ENCODE measurements around the gene ARHGEF7.

Gene ARHGEF7

DNA sequence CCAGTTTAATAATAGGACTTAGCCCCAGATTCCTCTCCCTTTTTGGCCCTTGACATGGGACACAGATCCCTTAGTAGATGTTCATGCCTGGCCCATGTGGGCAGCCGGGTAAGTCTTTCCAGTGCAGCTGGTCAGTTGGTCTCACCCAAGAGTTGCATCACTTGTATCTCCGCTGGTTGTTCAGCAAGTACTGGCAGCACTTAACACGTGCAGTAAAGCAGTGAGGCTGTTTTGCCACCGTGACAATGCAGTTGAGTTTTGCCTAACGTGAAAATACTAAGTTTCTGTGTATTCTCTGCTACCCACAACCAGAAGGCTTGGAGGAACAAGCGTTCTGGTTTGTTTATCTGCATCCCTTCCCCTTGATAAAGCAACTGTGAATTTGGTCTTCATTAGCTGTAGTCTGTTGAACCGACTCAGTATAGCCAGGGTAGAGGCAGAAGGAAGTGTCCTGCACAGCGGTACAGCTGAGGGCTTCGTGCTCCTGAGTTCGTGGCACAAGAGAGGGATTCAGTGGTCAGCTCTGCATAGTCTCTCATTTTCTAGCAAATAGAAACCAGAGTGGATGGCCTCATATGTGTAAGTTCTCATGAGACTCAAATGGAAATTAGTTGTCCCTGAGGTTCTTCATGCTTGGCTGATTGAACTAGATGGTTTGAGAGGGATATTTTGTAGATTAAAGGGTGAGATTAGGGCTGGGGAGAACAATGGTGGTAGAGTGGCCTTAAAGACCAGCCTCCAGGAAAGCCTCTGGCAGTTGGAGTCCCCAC is 50.3 kb downstream of the ARHGEF7 start:
- no peak overlapping the region for H3K27ac ChIP-seq
- DNase-seq (ENCODE audit: low read depth, low spot score), result no peak

DNA sequence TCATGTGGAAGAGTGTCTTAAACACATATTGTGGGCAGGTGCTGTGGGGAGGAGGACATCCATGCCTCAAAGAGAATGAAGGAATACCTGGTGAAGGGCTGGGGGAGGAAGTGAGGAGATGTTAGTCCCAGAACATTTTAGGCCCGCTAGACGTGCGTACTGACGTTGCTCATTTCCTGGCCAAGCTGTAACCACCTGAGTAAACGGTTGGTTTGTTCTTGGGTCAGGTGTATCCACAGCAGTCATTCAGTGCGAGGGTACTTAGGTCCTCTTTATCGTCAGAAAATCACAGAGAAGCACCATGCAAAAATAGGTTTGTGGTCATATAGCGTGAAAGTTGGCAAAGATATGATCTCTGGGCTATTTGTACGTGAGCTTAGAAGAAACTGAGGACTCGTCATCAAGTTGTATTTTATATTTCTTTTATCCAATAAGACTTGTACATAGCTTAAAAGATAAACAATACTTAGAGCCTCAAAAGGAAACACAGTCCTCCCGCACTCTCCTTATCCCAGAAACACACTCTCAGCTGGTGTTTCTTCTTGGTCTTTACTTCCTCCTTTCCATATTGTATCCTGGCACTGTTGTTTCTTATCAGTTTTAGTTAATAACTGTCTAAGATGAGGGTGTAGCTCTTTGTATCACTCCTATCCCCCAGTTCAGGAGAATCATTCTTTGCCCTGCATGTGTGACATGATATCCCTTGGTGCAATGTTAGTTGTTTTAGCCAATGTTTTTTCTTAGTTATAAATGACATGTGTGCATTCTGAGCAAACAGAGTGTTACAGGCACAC is 52.0 kb downstream of the ARHGEF7 start:
- no peak overlapping the region for H3K27ac ChIP-seq
- no peak for DNase-seq (ENCODE audit: low read depth, low spot score)

DNA sequence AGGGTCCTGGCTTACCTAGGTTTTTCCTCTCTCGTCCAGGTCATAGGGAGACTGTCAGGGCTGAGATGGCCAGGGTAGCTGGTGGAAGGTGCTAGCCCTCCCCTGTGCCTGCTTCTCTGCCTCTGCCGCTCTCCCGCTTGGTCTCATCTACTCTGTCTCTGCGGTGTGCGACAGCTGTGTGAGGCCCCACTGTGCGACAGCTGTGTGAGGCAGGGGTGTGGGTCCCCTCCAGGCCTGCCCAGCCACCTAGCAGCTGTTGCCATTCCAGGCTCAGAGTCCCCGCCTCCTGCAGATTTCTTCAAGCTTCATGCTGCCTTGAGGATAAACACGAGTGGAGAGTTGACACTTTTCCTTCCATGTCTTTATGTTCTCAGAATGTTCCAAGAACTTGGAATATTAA is 53.0 kb downstream of the ARHGEF7 start:
- no peak overlapping the region for H3K27ac ChIP-seq
- DNase-seq (ENCODE audit: low read depth, low spot score), result no peak

DNA sequence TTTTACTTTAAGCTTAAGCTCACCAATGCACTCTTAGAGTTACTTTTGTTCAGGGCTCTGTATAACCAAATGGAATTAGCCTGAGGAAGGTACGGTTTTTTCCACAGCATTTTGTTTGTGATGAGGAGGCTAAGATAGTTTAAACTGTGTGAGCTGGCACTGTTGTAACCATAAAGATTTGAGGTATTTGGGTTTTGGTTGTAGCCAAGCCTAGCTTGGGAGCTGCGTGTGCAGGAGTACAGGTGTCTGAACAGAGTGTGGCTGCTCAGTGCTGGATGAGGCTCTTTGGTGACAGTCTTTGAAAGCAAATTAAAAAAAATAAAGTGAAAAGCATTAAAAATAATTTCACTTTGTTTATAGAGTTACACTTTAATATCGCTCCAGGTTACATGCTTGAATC is 56.0 kb downstream of the ARHGEF7 start:
- no peak overlapping the region for H3K27ac ChIP-seq
- no peak for DNase-seq (ENCODE audit: low read depth, low spot score)

DNA sequence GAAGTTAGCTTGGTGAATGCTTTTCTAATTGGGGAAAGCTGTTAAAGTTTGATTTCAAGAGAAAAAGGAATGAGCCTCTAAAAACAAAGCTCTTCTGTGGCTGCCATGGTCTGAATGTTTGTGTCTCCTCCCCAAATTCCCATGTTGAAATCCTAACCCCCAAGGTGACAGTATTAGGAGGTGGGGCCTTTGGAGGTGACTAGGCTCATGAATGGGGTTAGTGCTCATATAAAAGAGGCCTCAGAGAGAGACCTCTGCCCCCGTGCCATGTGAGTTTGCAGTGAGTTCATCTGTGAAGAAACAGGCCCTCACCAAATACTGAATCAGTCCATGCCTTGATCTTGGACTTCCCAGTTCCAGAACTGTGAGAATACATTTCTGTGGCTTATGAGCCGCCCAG is 56.5 kb downstream of the ARHGEF7 start:
- no peak for DNase-seq (ENCODE audit: low read depth, low spot score)
- H3K27ac ChIP-seq, result no peak overlapping the region

DNA sequence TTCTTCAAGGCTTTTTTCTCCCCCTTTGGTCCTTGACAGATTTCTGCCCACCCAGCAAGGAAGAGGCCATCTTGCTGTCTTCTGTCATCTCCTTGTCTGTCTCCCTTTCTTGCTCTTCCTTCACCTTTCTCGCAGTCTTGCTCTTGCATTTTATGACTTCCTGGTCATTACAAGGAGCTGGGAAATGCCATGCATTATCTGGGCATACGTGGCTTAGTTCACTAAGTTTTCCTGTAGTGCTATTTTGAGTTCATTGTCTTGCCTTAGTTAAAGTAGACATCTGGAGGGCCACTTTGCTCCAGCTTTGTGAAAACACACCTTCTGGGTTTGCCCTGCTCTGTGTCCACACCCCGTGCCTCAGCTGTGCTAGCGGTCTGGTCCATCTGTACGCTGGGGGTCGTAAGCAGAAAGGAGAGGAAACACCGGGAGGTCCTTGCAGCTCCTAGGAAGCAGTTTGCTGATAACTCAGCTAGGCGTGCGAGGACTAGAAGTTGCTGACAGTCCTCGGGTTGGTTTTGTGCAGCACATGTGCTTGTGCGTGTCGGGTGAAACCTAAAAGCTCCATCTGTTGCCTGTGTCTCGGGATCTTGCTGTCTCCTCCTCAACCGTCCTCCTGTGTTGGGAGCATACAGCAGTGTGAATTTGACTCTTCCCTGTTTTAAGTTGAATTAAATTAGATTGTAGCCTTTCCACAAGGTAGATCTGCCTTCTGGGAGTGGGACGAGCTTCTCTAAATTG is 59.4 kb downstream of the ARHGEF7 start:
- no peak overlapping the region for H3K27ac ChIP-seq
- DNase-seq (ENCODE audit: low read depth, low spot score), result no peak

DNA sequence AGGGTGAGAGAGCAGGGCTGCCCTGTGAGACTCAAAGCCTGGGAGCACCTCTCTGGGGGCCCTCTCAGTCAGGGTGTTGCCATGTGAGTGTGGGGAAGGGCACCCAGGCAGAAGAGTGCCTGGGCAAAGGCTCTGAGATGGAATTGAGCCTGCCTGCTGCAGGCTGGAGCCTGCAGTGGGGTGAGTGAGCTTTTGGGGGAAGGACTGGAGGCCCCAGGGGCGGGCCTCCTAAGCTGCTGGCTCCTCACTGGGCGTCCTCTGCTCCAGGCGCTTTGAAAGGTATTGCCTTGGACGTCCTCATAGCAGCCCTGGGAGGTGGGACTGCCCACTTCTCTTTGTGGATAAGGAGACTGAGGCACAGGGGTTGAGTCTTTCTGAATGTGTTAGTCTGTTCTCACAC is 60.3 kb downstream of the ARHGEF7 start:
- no peak for DNase-seq (ENCODE audit: low read depth, low spot score)
- no peak overlapping the region for H3K27ac ChIP-seq

DNA sequence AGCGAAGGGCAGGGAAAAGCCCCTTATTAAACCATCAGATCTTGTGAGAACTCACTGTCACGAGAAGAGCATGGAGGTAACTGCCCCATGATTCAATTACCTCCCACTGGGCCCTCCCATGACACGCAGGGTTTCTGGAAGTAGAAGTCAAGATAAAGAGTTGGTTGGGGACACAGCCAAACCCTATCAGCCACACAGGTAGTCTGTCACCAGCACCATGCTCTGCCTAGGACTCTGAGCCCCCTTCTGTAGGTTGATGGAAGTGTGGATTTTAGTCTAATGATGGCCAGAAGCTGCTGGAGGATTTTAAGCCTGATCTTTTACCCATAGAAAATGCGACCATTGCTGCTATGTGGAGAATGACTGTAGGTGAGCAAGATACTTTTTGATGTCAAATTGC is 60.8 kb downstream of the ARHGEF7 start:
- no peak for DNase-seq (ENCODE audit: low read depth, low spot score)

DNA sequence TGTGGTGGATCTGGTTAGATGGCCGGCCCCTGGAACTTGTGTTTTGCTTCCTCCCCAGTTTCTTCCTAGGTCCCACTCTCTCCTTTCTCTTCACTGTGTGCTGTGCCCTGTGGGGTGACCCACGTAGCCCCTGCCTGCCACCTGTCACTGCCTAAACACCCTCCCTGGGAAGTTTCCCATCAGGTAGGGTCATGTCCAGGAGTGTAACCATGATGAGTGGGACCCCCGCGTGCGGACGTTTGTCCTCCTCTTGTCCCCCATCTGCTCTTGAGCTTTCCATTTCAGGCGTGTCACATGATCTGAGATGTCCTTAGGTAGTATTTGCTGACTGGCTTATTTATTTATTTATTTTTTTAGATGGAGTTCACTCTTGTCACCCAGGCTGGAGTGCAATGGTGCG is 61.3 kb downstream of the ARHGEF7 start:
- H3K27ac ChIP-seq, result peak overlapping the region; percentile 69

More for the DNA sequence above, 60.8 kb downstream of the ARHGEF7 start:
- H3K27ac ChIP-seq, result peak overlapping the region; percentile 69

DNA sequence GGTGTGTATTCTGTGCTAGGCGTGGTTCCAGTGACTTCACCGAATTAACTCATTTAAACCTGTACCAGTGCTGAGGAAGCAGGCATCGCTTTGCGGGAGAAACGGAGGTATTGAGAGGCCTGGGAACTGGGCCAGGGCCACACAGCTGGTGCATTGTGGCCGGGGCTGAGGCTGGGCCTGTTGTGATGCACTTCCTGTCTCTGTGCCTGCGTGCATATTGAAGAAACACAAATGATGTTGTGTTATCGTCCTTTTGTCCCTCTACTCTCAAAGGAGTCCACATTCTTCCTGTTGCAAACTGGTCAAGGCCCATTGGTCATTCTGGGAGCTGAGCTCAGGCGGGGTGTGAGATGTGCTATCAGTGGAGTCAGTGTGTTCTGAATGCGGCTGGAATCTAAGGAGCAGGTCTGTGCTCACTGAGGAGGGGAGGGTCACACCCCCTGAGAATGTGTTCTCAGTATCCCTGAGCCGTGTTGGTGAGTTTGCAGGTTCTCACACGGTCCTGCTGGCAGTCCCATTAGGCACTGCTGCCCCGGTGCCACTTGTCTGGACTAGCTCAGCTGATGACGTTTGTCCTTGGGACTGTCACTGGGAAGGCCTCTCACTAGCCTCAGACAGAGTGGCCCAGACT is 62.1 kb downstream of the ARHGEF7 start:
- H3K27ac ChIP-seq, result peak overlapping the region; percentile 69
- peak; percentile 27 for DNase-seq (ENCODE audit: low read depth, low spot score)

More for the DNA sequence above, 61.3 kb downstream of the ARHGEF7 start:
- no peak for DNase-seq (ENCODE audit: low read depth, low spot score)

DNA sequence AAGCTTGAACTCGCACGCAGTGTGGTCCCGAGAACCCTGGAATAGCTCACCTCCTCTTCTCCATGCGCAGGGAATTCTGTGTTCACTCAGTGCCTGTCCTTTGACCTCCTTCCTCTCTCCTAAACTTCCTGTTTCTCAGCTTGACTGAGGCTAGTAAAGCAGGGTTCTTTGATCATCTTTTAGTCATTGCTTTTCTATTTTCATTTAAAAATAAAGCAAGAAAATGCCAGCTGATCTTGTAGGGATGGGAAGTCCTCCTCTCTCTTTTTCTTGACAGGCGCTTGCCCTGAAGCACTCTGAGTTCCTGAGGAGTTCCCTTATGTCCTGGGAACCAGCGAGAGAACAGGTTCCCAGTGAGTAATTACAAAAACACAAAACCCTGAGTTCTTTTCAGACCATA is 62.8 kb downstream of the ARHGEF7 start:
- H3K27ac ChIP-seq, result peak overlapping the region; percentile 69

DNA sequence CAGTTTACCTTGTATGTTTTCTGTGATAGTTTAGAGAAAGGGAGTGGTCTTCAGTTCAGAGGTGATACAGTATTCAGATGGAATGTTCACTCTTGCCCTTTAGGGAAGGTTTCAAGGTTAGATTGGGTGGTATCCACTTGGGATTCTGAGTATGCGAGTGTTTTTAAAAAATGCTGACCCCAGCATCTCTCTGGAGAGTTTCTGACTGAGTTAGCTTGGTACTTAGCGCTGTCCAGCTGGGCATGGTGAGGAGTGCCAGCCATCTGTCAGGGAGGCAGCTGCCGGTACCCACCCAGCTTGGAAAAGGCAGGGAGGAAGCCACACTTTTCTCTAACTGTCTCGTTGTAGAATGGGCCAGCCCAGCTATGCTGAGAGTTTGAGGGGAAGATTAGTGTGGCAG is 63.3 kb downstream of the ARHGEF7 start:
- H3K27ac ChIP-seq, result peak overlapping the region; percentile 69
- no peak for DNase-seq (ENCODE audit: low read depth, low spot score)

More for the DNA sequence above, 62.8 kb downstream of the ARHGEF7 start:
- DNase-seq (ENCODE audit: low read depth, low spot score), result peak; percentile 45

DNA sequence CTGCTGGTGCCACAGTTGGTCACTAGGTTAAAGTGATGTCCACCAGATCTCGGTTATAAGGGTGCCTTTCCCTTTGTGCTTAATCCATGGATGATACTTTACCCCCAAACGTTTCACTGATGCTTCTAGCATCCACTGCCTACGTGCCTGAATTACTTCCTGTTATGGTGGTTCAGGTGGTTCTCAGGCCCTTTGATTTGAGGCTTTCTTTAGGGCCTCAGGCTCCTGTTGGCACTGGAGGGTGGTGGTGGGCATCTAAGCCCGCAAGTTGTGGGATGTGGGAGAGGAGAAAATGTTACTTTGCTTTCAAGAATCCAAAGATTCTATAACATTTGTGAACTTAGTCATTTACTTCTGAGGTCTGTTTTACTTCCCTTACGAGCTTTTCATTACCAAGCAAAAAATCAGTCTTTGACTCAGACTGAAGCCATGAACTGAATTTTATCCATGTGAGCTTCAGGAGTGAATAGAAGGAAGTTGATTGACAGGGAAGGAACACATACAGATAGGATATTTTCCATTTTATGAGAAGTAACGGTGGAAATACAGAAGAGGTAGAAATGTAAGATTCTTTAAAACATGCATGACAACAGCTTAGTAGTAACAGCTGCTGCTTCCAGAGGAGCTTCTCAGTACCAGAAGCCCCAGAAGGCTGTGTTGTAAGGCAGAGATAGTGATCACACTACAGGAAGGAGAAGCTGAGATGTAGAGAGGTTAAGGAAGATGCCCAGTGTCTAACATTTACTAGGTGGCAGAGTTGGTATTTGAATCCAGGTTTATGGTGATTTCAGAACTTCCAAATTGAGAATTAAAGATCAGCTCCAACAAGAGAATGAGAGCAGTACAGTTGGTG is 65.0 kb downstream of the ARHGEF7 start:
- H3K27ac ChIP-seq, result no peak overlapping the region
- no peak for DNase-seq (ENCODE audit: low read depth, low spot score)

DNA sequence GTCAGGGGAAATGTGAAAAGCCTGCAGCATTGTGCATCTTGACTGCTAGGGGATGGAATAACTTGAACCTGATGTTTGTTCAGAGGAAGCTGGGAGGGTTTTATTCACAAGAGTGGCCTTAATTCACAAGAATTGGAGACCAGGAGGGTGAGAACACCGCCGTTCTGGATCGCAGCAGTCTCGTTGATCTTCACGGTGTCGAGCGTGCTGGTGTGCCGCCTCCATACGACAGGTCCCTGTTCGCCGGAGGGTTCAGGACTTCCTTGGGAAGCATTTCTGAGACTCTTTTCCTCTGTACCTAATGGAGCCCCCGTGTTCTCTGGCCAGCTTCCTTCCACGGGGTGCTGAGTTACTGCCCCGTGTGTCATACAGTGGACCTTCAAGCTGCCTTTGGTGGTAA is 66.9 kb downstream of the ARHGEF7 start:
- no peak for DNase-seq (ENCODE audit: low read depth, low spot score)
- H3K27ac ChIP-seq, result no peak overlapping the region

DNA sequence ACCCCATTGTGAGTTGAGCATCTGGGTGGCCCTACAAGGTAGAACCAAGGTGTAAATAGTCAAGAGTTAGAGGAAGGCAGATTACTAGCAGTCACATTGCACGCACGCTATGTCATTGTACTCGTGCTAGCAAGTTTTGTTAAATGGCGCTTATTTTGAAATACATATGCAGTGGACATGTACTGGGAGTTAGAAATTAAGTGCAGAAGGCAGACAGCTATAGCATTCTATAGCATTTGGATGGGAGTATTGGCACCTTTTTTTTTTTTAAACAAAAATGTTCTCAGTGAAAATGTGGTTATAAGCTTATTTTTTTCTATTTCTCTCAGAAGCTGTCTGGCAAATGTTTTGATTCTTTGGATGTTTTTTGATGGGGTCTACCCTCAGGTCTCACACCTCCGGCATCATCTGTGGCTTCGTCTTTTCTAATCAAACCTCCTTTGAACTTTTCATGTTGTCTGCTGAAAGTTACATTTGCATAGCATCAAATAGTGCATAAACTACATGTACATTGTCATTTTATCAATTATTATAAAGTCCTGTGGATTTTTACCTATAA is 68.1 kb downstream of the ARHGEF7 start:
- no peak for DNase-seq (ENCODE audit: low read depth, low spot score)
- no peak overlapping the region for H3K27ac ChIP-seq

DNA sequence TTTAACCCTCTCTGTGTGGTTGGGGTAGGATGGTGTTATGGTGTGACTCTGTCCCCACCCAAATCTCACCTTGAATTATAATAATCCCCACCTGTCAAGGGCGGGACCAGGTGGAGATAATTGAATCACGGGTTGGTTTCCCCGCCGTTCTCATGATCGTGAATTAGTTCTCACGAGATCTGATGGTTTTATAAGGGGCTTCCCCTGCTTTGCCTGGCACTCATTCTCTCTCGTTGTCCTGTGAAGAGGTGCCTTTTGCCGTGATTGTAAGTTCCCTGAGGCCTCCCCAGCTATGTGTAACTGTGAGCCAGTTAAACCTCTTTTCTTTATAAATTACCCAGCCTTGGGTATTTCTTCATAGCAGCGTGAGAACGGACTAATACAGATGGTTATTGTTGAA is 68.8 kb downstream of the ARHGEF7 start:
- no peak overlapping the region for H3K27ac ChIP-seq
- DNase-seq (ENCODE audit: low read depth, low spot score), result no peak

DNA sequence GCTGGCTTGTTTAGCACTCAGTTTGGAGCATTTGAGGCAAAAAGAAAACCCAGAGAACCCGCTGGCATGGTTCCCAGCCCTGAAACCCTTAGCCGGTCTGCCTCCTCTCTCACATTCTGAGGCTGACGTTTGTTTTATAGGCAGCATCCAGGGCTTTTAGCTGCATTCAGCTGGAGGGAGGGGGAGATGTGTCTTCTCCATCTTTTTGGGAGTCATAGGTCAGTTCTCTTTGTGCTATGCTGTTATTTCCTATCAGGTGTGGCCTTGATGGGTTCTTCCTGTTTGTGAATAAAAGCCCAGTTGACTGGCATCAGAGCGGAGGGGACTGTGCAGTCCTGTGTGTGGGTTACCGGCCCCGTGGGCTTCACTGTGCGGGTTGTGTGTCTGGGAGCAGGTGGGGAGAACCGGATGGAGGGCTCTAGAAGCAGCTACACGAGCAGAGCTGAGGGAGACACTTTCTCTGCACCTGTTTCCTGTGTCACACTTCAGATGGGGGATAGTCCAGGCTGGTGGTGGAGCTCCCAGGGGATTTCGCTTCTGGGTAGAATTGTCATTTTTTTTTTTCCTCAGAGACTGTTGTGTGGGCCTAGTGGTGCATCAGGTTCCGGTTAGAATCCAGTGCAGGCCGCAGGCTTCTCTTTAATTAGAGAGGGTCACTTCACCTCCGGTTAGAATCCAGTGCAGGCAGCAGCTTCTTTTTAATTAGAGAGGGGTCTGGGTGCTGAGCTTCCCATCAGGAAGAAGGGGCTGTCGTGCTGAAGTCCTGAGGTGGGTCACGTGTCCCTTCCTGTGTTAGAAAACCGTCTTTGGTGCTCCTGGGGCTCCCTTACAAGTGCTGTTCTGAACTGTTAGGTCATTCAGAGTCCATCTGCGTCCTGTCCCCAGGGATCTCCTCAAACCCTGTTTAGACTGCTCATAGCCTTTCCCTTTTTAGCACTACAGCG is 69.6 kb downstream of the ARHGEF7 start:
- no peak overlapping the region for H3K27ac ChIP-seq
- no peak for DNase-seq (ENCODE audit: low read depth, low spot score)

DNA sequence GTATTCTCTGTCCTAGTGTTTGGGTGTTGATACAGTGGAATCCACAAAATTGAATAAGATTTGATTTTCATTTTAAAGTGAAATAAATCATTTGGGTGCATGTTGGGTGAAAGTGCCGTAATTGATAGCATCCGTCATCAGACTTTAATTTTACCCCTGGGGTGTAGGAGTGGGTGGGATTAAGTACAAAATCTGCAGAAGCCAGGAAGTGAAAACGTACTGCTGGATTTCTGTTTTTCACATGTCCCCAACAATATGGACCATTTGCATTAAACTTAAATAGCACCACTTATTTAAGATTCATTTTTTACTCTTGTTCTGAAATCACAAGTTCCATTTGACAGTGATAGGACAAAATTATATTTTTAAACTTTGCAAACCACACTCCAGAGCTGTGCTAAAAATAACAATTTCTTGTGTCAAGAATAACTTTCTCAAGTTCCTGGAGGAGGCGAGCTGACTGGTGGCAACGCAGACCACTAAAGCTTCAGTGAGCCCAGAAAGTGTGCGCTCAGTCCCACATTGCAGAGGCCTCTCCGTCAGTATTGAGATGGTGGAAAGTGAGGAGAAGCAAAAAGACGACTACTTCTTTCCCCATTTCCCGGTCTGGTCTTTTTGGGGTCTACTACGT is 71.3 kb downstream of the ARHGEF7 start:
- DNase-seq (ENCODE audit: low read depth, low spot score), result no peak
- no peak overlapping the region for H3K27ac ChIP-seq
